Mucosa of rectum (tissue), 2 donors: ENCODE measurements around the gene GHRL.

Experiments
- H3K27ac ChIP-seq, 2 donors: one replicate each; pipeline ENCODE4 v1.7.0; 2013; ENCODE audit warnings: inconsistent platforms in 2 of 2, low read depth in 2 of 2, low read length in 2 of 2
- H3K27me3 ChIP-seq, 2 donors: one replicate each; pipeline ENCODE4 v1.7.0; 2013; ENCODE audit warnings: low read length in 2 of 2; ENCODE audit not compliant: control insufficient read depth in 2 of 2, insufficient read depth in 2 of 2
- H3K36me3 ChIP-seq, 2 donors: one replicate each; pipeline ENCODE4 v1.7.0; 2013; ENCODE audit warnings: low read length in 2 of 2; ENCODE audit not compliant: control insufficient read depth in 2 of 2, insufficient read depth in 2 of 2
- H3K4me1 ChIP-seq, 2 donors: one replicate each; pipeline ENCODE4 v1.7.0; 2013; ENCODE audit warnings: low read length in 2 of 2, mild to moderate bottlenecking in 1 of 2; ENCODE audit not compliant: control insufficient read depth in 2 of 2, insufficient read depth in 2 of 2
- H3K4me3 ChIP-seq, 2 donors: one replicate each; pipeline ENCODE4 v1.7.0; 2013; ENCODE audit warnings: low read length in 2 of 2
- H3K9ac ChIP-seq, 2 donors: one replicate each; pipeline ENCODE4 v1.7.0; 2013; ENCODE audit warnings: low read length in 2 of 2, low read depth in 1 of 2, mild to moderate bottlenecking in 1 of 2
- H3K9me3 ChIP-seq, 2 donors: one replicate each; pipeline ENCODE4 v1.7.0; 2013; ENCODE audit warnings: low read length in 2 of 2; ENCODE audit not compliant: control insufficient read depth in 2 of 2
- donor health status: healthy.
- donor health status: Normal muscosa, but diverticular disease.

Gene GHRL

DNA sequence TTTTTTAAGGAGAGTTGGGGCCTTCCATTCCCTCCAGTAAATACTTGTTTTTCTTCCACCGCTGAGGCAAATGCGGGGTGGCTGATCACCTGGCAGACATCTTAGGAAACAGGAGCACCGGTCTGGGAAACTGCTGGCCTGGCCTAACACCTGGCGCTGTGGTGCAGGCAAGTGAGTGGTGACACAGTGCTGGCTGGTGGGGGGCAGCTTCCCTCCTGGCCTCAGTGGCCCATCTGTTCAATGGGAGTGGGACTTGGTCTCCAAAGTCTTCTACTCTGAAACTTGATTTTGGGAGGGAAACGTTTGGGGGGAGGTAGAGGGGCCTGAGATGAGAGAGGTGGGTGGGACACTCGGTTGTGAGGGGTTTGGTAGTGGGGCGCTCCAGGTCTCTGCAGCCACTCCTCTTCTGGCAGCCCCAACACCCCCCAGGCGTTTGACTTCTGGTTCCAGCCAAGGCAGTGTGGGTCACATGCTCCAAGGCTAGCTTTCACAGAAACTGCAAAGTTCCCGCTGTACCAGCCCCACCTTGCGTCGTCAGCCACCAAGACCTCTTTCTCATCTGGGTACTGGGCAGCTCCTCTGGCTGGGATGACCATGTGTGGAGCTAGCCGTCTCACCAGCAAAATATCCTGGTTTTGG, 4.7 kb downstream of the GHRL start:
- Histone ChIP-seq H3K4me1 (no peaks in the 10 kb centered on the region), H3K27me3 (no peaks in the 10 kb centered on the region), H3K9ac (no peak overlapping the region), H3K9me3 (no peaks in the 10 kb centered on the region), H3K4me3 (no peak overlapping the region), H3K27ac (no peak overlapping the region), H3K36me3 (peaks cover 27 to 47% of the 10 kb centered on the region in 2 donors)

DNA sequence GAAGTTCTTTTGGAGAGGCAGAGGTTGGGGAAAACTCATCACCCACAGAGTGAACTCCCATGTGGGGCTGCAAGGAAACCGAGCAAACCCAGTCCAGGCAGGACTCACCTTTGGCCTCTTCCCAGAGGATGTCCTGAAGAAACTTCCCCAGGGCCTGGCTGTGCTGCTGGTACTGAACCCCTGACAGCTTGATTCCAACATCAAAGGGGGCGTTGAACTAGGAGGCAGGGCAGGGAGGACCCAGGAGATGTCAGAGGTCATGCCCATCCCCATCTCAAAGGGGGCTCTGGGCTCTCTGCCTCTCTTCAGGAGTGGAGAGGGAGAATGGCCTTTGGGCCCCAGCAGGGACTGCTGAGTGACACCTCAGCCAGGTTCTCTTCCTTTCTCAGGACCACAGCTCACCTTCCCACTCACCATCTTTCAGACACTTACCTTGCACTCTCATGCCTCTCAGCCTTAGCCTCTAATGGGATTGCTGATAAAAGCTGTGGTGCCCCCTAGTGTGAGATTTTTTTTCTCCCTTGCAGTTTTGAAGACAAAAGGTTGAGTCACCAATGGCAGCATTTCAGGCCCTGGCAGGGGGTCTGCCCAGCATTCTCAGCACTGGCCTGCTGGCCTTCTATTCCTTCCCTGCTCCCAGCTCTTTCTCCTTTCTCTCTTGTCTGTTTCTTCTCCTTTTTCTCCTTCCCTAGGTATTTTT, 6.0 kb downstream of the GHRL start:
- Histone ChIP-seq H3K27me3 (no peaks in the 10 kb centered on the region), H3K9ac (no peak overlapping the region), H3K4me3 (no peak overlapping the region), H3K4me1 (no peaks in the 10 kb centered on the region), H3K27ac (no peak overlapping the region), H3K9me3 (no peaks in the 10 kb centered on the region), H3K36me3 (peaks cover 27 to 49% of the 10 kb centered on the region in 2 donors)

DNA sequence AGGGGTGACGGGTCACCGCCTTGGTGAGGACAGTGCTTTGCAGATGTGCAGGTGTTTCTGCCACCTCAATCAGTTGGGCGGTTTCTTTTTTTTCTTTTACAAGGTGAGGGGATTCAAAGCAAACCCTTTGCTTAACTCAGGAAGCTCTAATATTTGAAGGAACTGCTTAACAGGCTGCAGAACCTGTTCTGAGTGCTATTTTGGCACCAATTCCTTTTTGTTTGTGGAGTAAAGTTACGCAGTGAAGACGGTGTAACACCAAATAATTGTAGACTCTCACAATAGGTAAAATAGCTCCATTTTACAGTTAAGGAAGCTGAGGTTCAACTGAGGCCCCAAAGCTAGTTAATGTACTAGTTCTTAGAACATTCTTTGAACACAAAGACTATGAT, 6.6 kb downstream of the GHRL start:
- peaks cover 27 to 49% of the 10 kb centered on the region in 2 donors for H3K36me3 ChIP-seq
- no peak overlapping the region for H3K9ac ChIP-seq
- H3K4me3 ChIP-seq, result no peak overlapping the region
- no peaks in the 10 kb centered on the region for H3K9me3 ChIP-seq
- H3K27ac ChIP-seq, result no peak overlapping the region
- no peaks in the 10 kb centered on the region for H3K4me1 ChIP-seq
- no peaks in the 10 kb centered on the region for H3K27me3 ChIP-seq

DNA sequence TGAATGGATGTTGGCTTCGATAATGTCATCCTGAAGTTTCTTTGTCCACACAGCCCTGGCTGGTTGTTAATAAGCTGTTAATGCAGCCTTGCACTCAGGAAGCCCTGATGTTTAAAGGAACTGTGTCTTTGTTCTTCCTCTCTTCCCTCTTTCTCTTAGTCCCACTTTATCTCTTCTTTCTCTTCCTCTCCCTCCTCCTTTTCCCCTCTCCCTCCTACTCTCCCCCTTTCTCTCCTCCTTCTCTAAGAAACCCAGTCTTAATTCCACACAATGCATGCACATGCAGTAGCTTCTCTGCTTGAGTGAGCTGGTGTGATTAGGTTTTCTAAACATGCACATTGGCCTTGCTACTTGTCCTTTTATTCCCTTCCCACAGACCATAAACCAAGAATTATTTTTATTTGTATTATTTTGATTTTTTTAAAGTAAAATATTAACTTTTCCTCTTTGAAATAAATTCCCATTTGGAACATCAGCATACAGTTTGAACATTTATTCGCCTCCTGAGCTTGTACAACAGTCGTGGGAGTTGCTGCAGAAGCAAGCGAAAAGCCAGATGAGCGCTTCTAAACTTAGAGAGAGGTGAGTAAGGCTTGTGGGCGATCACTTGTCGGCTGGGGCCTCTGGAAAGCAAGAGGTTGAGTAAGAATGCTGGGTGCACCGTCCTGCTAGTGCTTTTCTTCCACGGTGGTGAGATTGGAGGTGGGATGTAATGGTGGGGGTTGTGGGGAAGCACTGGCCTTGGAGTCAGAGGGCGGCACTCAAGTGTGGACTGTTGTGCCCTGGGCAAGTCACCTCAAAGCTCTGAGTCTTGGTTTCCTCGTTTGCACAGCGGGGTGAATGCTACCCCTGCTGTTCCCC, 7.2 kb downstream of the GHRL start:
- peaks cover 33 to 53% of the 10 kb centered on the region in 2 donors for H3K36me3 ChIP-seq
- H3K9ac ChIP-seq, result no peak overlapping the region
- no peaks in the 10 kb centered on the region for H3K27me3 ChIP-seq
- H3K4me1 ChIP-seq, result no peaks in the 10 kb centered on the region
- H3K27ac ChIP-seq, result no peak overlapping the region
- H3K4me3 ChIP-seq, result no peak overlapping the region
- no peaks in the 10 kb centered on the region for H3K9me3 ChIP-seq

DNA sequence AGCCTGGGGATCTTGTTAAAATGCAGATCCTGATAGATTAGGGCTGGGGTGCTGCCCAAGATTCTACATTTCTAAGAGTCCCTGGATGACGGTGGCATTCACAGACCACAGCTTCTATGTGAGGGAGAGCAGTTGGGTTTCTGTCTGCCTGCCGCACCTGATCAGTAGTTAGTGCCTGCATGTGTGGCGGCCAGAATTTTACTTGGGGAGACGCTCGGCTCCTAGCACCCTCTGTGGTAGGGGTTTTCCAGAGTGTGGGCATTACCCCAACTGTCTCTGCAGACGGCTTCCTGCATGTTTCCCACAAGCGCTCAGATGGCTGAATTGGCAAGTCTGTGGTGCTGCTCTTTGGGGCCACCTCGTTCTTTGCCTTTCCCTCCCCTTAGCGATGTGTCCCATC, 8.3 kb downstream of the GHRL start:
- Histone ChIP-seq H3K27me3 (no peaks in the 10 kb centered on the region), H3K36me3 (peaks cover 42 to 63% of the 10 kb centered on the region in 2 donors), H3K4me3 (no peak overlapping the region), H3K9ac (no peak overlapping the region), H3K9me3 (no peaks in the 10 kb centered on the region), H3K4me1 (no peaks in the 10 kb centered on the region), H3K27ac (no peak overlapping the region)

DNA sequence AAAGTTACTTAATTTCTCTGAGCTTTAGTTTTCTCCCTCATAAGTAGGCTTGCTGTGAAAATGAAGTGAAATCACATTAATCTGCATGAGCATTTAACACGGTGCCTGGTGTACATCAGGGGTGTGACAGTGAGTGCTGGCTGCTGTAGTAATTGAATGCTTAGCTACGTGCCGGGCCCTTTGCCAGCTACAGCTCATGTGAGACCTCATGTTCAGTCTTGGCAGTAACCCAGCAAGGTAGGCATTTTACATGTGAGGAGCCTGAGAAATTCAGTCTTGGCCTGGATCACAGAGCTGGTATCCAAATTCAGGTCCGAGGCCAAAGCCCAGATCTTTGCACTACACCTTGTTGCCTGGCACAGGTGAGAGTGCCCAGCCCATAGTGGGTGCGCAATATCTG, 9.1 kb downstream of the GHRL start:
- no peaks in the 10 kb centered on the region for H3K4me1 ChIP-seq
- no peak overlapping the region for H3K9ac ChIP-seq
- H3K27me3 ChIP-seq, result no peaks in the 10 kb centered on the region
- H3K4me3 ChIP-seq, result no peak overlapping the region
- peaks cover 44 to 65% of the 10 kb centered on the region in 2 donors for H3K36me3 ChIP-seq
- no peak overlapping the region for H3K27ac ChIP-seq
- no peaks in the 10 kb centered on the region for H3K9me3 ChIP-seq

DNA sequence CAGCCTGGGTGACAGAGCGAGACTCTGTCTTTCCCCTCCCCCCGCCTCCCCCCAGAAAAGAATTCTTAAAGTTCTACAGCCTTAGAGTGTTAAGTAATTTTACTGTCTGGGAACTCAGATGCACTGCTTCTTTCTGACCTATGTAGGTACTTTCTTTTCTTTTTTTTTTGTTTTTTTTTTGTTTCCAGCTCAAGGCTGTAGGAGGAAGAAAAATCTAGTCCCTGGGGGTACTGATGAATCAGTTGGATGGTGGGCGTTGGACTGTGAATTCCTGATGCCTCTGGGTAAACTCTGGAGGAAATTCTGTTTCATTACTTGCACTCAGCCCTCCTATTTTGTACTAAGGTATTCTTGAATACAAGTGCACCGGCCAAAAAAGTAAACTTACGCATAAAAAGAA, 10.8 kb downstream of the GHRL start:
- Histone ChIP-seq H3K27ac (no peak overlapping the region), H3K27me3 (no peaks in the 10 kb centered on the region), H3K9me3 (no peaks in the 10 kb centered on the region), H3K4me3 (no peak overlapping the region), H3K36me3 (peaks cover 49 to 69% of the 10 kb centered on the region in 2 donors), H3K4me1 (no peaks in the 10 kb centered on the region), H3K9ac (no peak overlapping the region)

DNA sequence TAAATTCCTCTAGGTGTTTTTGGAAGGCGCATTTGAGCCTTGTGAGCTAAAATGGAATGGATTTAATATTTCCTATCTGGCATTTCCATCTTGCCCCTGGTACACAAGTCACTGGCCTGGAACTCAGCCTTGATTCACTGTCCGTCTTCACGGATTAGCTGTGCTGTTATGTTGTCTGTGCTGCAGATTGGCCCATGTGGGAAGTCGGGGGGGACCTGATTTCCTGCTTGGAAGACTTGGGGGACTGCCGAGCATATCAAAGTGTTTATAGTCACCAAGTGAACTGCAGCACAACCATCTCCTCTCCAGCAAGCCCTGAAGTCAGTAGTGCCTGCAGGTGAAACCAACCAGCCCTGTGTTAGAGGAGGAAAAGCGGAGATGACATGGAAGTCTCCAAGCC, 12.2 kb downstream of the GHRL start:
- no peaks in the 10 kb centered on the region for H3K9me3 ChIP-seq
- no peak overlapping the region for H3K27ac ChIP-seq
- no peaks in the 10 kb centered on the region for H3K4me1 ChIP-seq
- H3K27me3 ChIP-seq, result no peaks in the 10 kb centered on the region
- H3K36me3 ChIP-seq, result peaks cover 45 to 66% of the 10 kb centered on the region in 2 donors
- H3K4me3 ChIP-seq, result no peak overlapping the region
- no peak overlapping the region for H3K9ac ChIP-seq

DNA sequence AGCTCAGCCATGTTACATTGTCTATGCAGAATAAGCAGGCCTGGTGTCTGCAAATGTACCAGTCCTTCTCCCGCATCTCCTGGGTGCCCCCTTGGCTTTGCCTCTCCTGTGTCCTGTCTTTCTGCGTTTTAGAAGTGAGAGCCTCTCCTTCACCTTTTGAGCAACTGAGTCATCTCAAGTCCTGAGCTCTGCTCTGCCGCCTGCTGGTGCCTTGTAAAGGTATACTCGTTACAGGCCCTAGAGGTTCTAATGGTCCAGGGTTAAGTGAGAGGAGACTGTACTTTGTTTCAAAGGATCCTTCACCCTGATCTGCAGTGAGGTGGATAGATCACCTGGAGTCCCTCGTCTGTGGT, 12.6 kb downstream of the GHRL start:
- Histone ChIP-seq H3K27me3 (no peaks in the 10 kb centered on the region), H3K36me3 (peaks cover 45 to 65% of the 10 kb centered on the region in 2 donors), H3K4me3 (no peak overlapping the region), H3K27ac (no peak overlapping the region), H3K9ac (no peak overlapping the region), H3K4me1 (no peaks in the 10 kb centered on the region), H3K9me3 (no peaks in the 10 kb centered on the region)
